ENCODE measurements around the gene CDYL2. TPM values are rescaled to one million over a fixed set of nuclear protein-coding genes. Genes with fewer than 3 reads are reported as not detected.
A peak's percentile ranks its signal among the peaks of the same experiment; 100 is the strongest.
"Not testable (repeated sequence)": the region's sequence is repeated elsewhere in the genome, so short reads cannot be mapped to it uniquely, and the experiment has no call there.

The CDYL2 gene
- total RNA-seq, 2 donors from 2014 or later, result 5.0 to 6.3 TPM

DNA sequence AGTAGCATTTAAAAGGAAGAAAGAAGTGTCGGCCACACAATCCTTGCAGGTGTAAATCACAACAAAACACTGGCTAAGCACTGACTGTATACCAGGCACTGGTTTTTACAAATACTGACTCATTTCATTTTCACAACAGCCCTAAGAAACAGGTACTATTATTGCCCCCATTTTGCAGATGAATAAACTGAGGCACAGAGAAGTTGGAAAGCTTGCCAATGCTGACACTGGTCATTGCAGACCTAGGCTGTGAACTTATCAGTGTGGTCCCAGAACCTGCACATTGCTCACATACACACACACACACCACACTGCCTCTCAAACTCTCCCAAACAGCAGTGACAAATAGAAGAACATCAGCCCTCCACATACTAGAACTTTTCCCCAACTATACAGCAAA lies 37.6 kb downstream of the CDYL2 start:
- ATAC-seq (no peak), DNase-seq (no peak)
- intact Hi-C loops (cut with DNase I, micrococcal nuclease), result no loop called here

DNA sequence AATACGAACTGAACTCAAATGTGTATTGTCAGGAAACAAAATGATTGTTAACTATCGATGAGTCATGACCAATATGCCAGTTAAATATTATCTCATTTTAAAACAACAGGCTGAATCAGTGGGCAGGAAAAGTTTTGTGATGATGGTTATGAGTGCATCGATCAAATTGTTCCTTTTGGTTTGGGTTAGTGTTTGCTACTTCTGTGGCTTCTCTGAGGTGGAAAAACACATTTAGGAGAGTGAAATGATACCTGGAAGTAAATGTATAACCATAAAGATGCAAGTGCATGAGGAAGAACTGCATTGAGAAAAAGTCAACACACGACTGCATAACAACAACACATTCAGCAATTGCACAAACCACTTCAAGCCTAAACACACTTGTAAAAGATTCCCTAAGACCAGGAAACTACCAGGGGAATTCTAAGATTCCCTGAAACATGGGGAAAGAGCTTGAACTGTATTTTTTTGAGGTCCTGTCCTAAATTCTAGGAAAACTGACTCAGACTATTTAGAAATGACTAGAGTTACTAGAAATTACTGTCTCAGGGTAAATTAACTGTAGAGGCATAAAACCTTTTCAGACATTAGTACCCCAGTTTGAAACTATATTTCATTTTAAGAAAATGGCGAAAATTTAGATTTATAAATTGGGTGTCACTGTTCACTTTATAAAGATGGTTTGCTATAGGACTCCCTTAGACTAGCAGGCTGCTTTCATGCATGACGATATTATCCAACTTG lies 44.8 kb downstream of the CDYL2 start:
- peak; percentile 37 for ATAC-seq
- intact Hi-C loops (cut with DNase I, micrococcal nuclease), result no loop called here
- no peak for DNase-seq

DNA sequence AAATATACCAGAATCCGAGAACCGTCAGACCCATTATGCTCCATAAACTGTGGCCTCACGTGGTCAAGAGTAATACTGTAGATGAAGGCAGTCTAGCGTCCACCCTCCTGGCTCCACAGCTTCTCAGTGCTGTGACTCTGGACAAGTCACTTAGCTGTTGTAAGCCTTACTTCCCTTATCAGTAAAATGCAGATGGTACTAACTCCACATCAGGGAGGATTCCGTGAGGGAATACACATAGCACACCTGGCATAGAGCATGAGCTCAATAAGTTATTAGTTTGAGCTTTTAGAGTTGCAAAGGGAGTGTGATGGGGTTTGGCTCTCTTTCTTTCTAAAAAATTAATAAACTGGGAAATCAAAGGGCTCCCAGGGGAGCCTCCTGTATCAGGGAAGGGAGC lies 49.9 kb downstream of the CDYL2 start:
- no peak for DNase-seq
- intact Hi-C loops (cut with DNase I, micrococcal nuclease), result no loop called here
- no peak for ATAC-seq

DNA sequence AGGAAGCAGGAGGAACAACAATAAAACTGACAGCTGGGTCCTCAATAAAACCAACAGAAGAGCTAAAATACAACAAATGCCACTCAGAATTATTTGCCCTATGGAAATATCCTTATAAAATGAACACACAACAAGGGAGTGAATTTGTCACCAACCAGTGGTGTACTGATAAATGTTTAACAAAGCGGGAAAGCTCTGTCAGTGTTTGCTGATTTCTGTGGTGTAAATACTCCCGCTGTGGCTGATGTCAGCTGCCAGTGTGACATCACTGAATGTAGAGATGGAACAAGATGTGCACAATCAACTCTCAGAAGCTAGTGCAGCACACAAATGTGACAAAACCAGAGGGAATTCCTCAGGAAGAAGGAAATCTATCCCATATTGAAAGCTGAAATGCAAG lies 51.9 kb downstream of the CDYL2 start:
- DNase-seq, result no peak
- no peak for ATAC-seq
- intact Hi-C loops (cut with DNase I, micrococcal nuclease), result no loop called here

DNA sequence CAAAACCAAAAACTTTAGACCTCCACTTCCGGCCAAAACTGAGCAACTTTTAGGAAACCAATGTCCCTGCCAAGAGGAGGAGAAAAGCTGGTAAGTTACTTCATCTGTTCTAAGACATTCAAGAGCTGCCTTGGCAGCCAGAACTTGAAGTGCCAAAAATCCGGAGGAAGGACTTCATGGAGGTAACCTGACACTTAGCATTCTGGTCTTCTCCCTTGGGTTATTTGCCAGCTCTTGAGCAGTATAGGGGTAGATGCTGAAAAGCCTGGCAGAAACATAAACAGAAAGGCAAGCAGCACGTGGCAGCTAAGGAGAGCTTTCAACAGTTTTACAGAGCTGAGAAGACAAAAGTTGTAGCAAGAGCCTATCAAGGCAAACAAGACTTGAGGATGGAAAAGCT lies 53.2 kb downstream of the CDYL2 start:
- no peak for ATAC-seq
- intact Hi-C loops (cut with DNase I, micrococcal nuclease), result no loop called here
- no peak for DNase-seq

DNA sequence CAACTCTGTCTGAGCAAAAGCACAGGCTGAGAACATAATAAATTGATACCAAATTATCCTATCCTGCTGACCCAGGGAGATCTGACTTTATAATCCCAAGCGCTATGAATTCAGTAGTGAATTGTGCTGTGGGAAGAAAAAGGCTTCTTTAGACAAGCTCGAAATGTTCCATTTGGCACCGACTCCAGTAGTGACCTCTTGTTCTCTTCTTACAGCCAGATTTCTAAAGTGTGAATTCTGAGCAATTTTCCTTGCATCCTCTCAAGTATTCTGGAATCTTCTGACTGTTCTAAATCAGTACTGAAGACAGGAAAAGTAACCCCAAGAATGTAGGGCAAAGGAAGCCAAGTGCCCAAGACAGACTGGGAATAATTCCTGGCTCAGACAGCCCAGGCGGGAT lies 58.2 kb downstream of the CDYL2 start:
- DNase-seq (no peak), ATAC-seq (no peak)
- intact Hi-C loops (cut with DNase I, micrococcal nuclease), result no loop called here

DNA sequence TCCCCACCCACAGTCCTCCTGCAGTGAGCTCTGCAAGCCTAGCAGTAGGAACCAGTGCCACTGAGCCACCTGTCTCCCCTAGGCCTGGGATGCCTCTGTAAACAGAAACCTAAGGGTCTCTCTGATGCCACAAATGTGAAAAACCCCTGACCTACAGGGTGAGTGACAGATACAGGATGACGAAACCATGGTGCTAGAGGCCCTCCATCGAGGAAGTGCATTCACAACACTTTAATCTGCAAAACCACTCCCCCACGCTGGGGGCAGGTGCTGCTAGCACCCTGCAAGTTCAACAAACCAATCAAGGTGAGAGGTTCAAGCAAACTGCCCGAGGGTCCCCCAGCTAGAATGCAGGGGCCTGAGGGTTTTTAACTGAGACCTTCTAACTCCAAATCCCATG lies 59.5 kb downstream of the CDYL2 start:
- intact Hi-C loops (cut with DNase I, micrococcal nuclease), result no loop called here
- ATAC-seq (no peak), DNase-seq (no peak)

DNA sequence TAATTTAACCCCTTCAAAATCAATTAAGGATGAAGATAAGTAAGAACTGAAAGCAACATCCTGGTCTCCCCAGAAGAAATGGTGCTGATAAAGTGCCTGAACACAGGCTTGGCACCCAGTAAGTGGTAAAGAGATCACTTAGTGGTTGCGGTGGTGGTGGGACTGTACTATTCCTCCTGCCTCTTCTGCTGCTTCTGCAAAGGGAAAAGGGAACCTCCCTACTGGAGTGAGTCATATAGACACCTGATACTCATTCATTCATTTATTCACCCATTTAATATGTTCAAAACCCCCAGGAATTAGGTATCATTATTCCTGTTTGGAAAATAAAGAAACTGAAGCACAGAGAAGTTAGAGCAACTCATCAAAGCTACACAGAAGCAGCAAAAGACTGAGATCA lies 60.6 kb downstream of the CDYL2 start:
- intact Hi-C loops (cut with DNase I, micrococcal nuclease), result no loop called here
- DNase-seq (no peak), ATAC-seq (no peak)

DNA sequence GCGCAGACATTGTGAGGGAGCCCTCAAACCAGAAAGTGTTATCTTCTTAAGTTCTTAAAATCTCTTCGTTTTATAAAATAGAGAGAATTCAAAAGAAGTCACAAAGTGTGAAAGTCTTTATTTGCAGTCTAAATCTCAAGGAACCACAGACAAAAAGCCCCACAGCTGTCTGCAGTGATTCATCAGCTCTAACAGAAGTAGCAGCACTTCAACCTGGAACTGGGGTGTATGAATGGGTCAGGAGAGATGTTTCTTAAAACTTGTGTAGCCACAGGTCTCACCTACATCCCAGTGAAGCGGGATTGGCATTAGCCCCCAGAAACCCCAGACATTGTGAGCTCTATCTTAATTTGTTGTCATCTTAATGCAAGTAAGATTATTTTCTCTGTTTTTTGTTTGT lies 61.1 kb downstream of the CDYL2 start:
- ATAC-seq (no peak), DNase-seq (no peak)
- intact Hi-C loops (cut with DNase I, micrococcal nuclease), result no loop called here

DNA sequence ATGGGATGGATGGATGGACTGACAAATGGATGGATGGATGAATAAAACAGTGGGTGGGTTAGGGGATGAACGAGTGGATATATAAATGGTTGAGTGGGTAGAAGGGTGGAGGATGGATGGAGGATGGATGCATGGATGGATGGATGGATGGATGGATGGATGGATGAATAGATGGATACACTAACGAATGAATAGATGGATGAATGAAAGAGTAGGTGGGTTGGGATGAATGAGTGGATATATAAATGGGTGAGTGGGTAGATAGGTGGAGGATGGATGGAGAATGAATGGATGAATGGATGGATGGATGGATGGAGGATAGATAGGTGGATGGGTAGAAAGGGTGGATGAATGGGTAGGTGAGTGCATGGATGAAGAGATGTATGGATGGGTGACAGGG lies 62.1 kb downstream of the CDYL2 start:
- DNase-seq (no peak), ATAC-seq (no peak)
- intact Hi-C loops (cut with DNase I, micrococcal nuclease), result no loop called here

DNA sequence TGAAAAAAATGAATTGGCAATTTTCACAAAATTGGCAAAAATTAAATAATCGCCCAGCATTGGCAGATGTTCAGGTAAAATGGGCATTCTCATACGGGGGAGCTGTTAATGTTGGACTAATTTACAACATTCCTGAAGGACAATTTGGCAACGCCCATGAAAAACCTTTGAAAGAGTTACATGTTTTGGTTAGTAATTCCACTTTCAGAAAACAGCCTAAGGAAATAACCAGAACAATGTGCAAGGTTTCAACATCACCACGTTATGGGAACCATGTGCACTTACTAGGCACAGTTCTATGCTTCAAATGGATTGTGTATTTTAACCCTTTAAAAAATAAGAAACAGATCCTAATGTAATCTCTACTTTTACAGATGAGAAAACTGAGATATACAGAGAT lies 62.7 kb downstream of the CDYL2 start:
- no peak for ATAC-seq
- intact Hi-C loops (cut with DNase I, micrococcal nuclease), result no loop called here
- DNase-seq, result no peak

DNA sequence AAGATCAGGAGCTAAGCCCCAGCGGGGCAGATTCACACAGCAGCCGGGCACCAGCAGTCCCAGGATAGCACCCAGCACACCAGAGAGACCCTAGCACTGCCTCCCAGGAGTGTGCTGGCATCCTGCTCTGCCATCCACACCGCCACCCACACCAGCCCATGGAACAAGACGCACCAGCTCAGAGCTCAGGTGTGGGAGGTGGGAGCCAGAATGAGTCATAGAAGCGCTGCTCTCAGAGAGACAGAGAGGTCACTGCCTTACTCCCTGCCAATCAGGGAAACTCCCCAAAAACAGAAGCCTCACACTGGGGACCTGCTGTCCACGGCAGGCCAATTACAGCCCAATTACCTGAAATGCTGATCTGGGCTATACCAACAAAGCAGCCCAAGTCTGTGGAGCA lies 64.9 kb downstream of the CDYL2 start:
- no peak for ATAC-seq

DNA sequence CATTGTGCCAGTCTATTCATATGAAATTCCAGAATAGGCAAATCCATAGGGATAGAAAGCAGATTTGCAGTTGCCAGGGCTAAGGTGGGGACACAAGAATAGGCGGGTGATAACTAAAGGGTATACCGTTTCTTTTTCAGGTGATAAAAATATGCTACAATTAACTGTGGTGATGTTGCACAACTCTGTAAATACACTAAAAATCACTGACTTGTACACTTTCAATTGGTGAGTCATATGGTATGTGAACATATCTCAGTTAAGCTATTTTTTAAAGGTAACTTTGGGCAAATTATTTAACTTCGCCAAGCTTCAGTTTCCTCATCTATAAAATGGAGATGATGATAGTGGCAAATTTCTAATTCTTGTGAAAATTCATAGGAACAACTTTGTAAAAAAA lies 65.9 kb downstream of the CDYL2 start:
- ATAC-seq (no peak), DNase-seq (no peak)
- intact Hi-C loops (cut with DNase I, micrococcal nuclease), result no loop called here

More for the DNA sequence above, 64.9 kb downstream of the CDYL2 start:
- no peak for DNase-seq
- intact Hi-C loops (cut with DNase I, micrococcal nuclease), result no loop called here

DNA sequence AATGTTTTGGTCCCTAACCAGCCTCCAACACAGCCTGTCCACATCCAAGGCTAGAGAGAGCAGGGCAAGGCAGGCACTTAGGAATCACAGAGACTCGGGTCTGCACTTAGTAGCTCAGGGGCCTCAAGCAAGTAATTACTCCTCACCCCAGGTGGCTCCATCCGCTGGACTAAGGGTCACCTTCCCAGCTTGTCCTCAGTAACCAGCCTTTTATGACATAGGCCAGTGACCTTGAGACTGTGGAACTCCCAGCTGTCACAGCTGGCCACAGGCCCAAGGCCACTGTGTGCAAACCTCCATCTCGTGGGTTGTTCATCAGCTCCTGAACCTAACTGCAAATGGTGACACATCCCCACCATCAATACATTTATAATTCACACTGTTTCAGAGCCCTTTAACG lies 68.6 kb downstream of the CDYL2 start:
- intact Hi-C loops (cut with DNase I, micrococcal nuclease), result no loop called here
- no peak for DNase-seq
- no peak for ATAC-seq

DNA sequence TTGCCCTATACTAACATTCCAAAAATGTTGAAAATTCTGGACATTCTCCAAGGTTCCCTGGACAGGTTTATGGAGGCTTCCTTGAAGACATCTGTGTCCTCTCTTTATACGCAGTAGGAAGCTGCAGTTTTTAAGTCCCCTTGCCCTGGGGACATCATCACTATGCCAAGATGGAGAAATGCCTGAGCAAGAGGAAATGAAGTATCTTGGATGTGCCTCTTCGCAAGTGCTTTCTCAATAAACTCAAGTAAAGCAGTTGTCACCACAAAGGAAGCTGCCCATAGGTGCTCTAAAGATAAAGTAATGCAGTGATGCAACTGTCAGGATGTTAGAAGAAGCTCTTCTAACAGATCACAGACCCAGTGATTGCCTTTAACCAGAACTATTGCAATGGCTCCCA lies 71.0 kb downstream of the CDYL2 start:
- intact Hi-C loops (cut with DNase I, micrococcal nuclease), result no loop called here
- ATAC-seq (no peak), DNase-seq (no peak)

DNA sequence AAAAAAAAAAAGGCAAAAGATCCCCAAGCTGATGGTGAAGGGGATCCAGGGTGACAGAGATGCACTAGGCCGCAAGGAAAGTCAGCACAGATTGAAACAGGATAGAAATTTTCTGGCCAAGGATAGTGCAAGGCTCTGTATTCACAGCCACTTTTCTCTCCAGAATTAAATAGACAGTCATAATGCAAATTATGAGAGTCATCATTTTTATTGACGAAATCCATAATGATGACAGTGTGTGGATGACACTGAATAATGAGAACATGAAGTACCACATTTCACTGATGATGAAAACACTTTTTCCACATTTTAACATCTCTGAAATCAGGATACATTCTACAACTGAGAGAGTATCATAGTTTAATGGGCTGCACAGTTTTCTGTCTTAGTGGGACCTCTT lies 72.5 kb downstream of the CDYL2 start:
- intact Hi-C loops (cut with DNase I, micrococcal nuclease), result no loop called here
- ATAC-seq (no peak), DNase-seq (no peak)

DNA sequence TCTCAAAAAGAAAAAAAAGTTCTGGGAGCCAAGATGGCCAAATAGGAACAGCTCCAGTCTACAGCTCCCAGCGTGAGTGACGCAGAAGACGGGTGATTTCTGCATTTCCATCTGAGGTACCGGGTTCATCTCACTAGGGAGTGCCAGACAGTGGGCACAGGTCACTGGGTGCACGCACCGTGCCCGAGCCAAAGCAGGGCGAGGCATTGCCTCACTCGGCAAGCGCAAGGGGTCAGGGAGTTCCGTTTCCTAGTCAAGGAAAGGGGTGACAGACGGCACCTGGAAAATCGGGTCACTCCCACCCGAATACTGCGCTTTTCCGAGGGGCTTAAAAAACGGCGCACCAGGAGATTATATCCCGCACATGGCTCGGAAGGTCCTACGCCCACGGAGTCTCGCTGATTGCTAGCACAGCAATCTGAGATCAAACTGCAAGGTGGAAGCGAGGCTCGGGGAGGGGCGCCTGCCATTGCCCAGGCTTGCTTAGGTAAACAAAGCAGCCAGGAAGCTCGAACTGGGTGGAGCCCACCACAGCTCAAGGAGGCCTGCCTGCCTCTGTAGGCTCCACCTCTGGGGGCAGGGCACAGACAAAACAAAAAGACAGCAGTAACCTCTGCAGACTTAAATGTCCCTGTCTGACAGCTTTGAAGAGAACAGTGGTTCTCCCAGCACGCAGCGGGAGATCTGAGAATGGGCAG lies 77.2 kb downstream of the CDYL2 start:
- ATAC-seq; DNase-seq; intact Hi-C loops (cut with DNase I, micrococcal nuclease): not testable (repeated sequence)

DNA sequence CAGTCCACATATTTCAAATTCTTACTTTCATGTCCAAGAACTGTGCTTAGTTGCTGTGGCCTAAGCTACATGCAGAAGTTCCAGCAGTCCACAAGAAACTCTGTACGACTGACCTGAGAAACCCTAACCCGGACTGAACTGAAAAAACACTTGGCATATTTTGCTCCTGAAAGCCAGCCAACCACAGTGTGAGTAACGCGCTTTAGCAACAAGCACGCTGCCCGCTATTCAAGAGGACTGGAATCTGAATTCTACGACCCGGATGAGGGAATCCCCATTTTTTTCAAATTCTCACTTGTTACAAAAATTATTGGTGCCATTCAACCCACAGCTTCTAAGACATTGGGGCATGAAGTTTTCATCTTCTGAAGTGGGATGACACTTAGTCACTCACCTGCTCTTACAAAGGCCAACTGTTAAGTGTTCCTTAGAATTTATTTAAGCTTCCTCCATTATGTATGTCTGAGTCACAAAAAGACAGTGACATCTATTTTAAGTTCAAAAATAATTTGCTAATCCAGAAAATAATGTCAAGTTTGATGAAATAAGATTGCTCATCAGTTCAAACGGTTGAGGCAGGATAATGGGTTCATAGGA lies 78.7 kb downstream of the CDYL2 start:
- intact Hi-C loops (cut with DNase I, micrococcal nuclease), result no loop called here
- ATAC-seq (no peak), DNase-seq (no peak)

DNA sequence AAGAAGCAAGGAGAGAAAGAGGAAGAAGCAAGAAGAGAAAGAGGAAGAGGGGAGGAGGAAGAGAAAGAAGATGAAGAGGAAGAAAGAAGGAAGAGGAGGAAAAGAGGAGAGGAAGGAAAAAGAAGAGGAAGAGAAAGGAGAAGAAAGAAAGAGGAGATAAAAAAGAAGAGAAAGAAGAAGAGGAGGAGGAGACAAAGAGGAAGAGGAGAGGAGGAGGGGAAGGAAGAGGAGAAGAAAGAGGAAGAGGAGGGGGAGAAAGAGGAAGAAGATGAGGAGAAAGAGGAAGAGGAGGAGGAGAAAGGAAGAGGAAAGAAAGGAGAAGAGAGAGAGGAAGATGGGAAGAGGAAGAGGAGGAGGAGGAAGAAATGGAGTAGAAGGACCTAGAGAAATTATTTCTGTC lies 80.4 kb downstream of the CDYL2 start:
- intact Hi-C loops (cut with DNase I, micrococcal nuclease), result no loop called here

DNA sequence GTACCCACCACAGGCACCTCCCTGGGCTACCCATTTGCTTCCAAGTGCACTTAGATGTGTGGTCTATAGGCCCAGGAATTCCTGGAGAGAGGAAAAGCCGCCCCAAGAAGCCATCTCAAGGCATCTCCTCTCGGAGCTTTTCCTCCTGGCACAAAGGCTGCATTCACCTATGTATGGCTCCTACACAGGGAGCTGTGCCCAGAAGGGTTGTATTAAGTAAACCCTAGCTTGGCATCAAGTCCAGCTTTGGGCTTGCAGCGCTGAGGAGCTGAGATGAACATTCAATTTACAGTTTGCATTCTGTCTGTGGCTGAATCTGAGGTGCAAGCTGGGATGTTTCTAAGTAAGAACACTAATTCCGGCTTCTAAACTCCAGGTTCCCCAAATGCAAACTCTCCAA lies 81.3 kb downstream of the CDYL2 start:
- ATAC-seq, result no peak
- intact Hi-C loops (cut with DNase I, micrococcal nuclease), result no loop called here
- no peak for DNase-seq

More for the DNA sequence above, 80.4 kb downstream of the CDYL2 start:
- DNase-seq (no peak), ATAC-seq (no peak)

All from left colon (tissue), 2 donors.